K562 (cell line): ENCODE measurements around the gene MIR17HG. TPM values are rescaled to one million over a fixed set of nuclear protein-coding genes. Genes with fewer than 3 reads are reported as not detected.

Experiments used
- ATAC-seq: fragments of 200-7000 bp; cut with Tn5 transposase; 3 replicates; pipeline ENCODE4 v1.9.1; 2020; ENCODE audit warnings: moderate library complexity
- BruUV-seq: library from RNA; stranded (reverse); fragments of 400-500 nt; replicated peaks from 2 replicates; lab custom pipeline; 2021; lab: Mats Ljungman, UMichigan
- CTCF ChIA-PET: fragments of 300-600 bp; formaldehyde crosslinking; extraction: SDS; loops from one replicate; lab custom pipeline; 2021; ENCODE audit warnings: low intra/inter-chr PET ratio; lab: Yijun Ruan, JAX
- POLR2A ChIA-PET: fragments of 300-600, 350-650 bp; sonication (Branson Sonifier 250); formaldehyde crosslinking; extraction: SDS; loops from one replicate; lab custom pipeline; 2021; ENCODE audit warnings: antibody characterized with exemption, inconsistent platforms; lab: Yijun Ruan, JAX
- DNase-seq, 4 experiments: peaks; one replicate each; pipeline versions ENCODE4 v3.0.0 to v3.0.0-alpha.2; 2011 to 2018; ENCODE audit warnings: low spot score in 3 of 4, mixed read lengths in 3 of 4; ENCODE audit errors: extremely low read depth in 1 of 4
- FAIRE-seq: peaks from 2 replicates; lab custom pipeline; 2011; peaks lifted over from hg19 to GRCh38; lab: Jason Lieb, UNC
- H2AFZ ChIP-seq: 2 replicates; pipeline ENCODE4 v1.6.0; 2011; ENCODE audit warnings: low read depth, low read length, control low read depth, inconsistent platforms
- H3K27ac ChIP-seq: fragments of 200-600 bp; 3 replicates; pipeline ENCODE4 v1.8.0; 2011; ENCODE audit warnings: low read depth, mild to moderate bottlenecking, control low read depth, inconsistent platforms, low read length, moderate library complexity, mixed read lengths; ENCODE audit errors: extremely low read depth
- H3K27me3 ChIP-seq, 2 experiments: fragments of 300-600 bp in 1 of 2; 2 replicates in 1 of 2; 3 replicates in 1 of 2; pipeline versions ENCODE4 v1.6.0 to v1.8.0; 2011; ENCODE audit warnings: inconsistent platforms in 2 of 2, low read length in 2 of 2, mild to moderate bottlenecking in 1 of 2, mixed read lengths in 1 of 2, moderate library complexity in 1 of 2; ENCODE audit not compliant: control insufficient read depth in 2 of 2, insufficient read depth in 2 of 2
- H3K36me3 ChIP-seq: fragments of 300-600 bp; 3 replicates; pipeline ENCODE4 v1.8.0; 2011; ENCODE audit warnings: mild to moderate bottlenecking, low read length, inconsistent platforms; ENCODE audit not compliant: control insufficient read depth, insufficient read depth
- H3K4me1 ChIP-seq, 2 experiments: fragments of 200-600 bp in 1 of 2; replicated peaks in 1 of 2; 2 replicates in 1 of 2; 3 replicates in 1 of 2; pipeline versions ENCODE4 v1.5.1 to v1.8.0; 2011; ENCODE audit warnings: inconsistent platforms in 2 of 2, low read length in 2 of 2, mild to moderate bottlenecking in 1 of 2, mixed read lengths in 1 of 2, moderate library complexity in 1 of 2; ENCODE audit not compliant: control insufficient read depth in 2 of 2, insufficient read depth in 2 of 2
- H3K4me2 ChIP-seq: 2 replicates; pipeline ENCODE4 v1.6.1; 2011; ENCODE audit warnings: low read length, control low read depth, inconsistent platforms, mixed read lengths; ENCODE audit not compliant: insufficient read depth
- H3K4me3 ChIP-seq: fragments of 200-600 bp; sonication (generic), shearing (Covaris generic); 2 replicates; pipeline ENCODE4 v1.5.1; 2016; ENCODE audit warnings: control low read depth, inconsistent platforms
- H3K79me2 ChIP-seq: fragments of 200-600 bp; 3 replicates; pipeline ENCODE4 v1.8.0; 2011; ENCODE audit warnings: low read length, inconsistent platforms; ENCODE audit not compliant: control insufficient read depth, insufficient read depth
- H3K9ac ChIP-seq, 2 experiments: 2 replicates each; pipeline versions ENCODE4 v1.6.0 to v1.6.1; 2011; ENCODE audit warnings: low read depth in 2 of 2, low read length in 2 of 2, control low read depth in 1 of 2, inconsistent platforms in 1 of 2, mild to moderate bottlenecking in 1 of 2, mixed read lengths in 1 of 2; ENCODE audit not compliant: insufficient read depth in 1 of 2
- H3K9me1 ChIP-seq: one replicate; pipeline ENCODE4 v1.6.0; 2011; ENCODE audit warnings: inconsistent platforms, mild to moderate bottlenecking, low read length, moderate library complexity; ENCODE audit not compliant: control insufficient read depth, insufficient read depth
- H3K9me3 ChIP-seq: replicated peaks from 2 replicates; pipeline ENCODE4 v1.5.1; 2011; ENCODE audit warnings: low read depth, low read length, inconsistent platforms; ENCODE audit not compliant: control insufficient read depth, insufficient read depth
- H4K20me1 ChIP-seq: replicated peaks from 2 replicates; pipeline ENCODE4 v1.6.1; 2011; ENCODE audit warnings: low read length, inconsistent platforms, mixed read lengths; ENCODE audit not compliant: control insufficient read depth, insufficient read depth
- CHD2 ChIP-seq: IDR thresholded peaks from 2 replicates; pipeline ENCODE4 v1.6.1; 2011; ENCODE audit warnings: low read depth, low read length
- HDAC8 ChIP-seq: fragments of 450-650 bp; IDR thresholded peaks from 2 replicates; pipeline ENCODE4 v1.6.1; 2016; ENCODE audit warnings: mild to moderate bottlenecking, missing genetic modification characterization, moderate library complexity, missing compliant biosample characterization
- JUN ChIP-seq, 2 experiments: sonication (generic) in 1 of 2; formaldehyde crosslinking in 1 of 2; IDR thresholded peaks; 2 replicates each; pipeline versions ENCODE4 v1.6.1 to v1.8.0; 2012 to 2022; ENCODE audit warnings: borderline replicate concordance in 2 of 2, mild to moderate bottlenecking in 2 of 2, improper control_type of control experiment in 1 of 2, low read depth in 1 of 2, low read length in 1 of 2, missing genetic modification reagents in 1 of 2
- KAT2B ChIP-seq: IDR thresholded peaks from one replicate; pipeline ENCODE4 v1.6.1; 2012; ENCODE audit warnings: low read depth, mild to moderate bottlenecking, control low read depth, inconsistent platforms, low read length, moderate library complexity
- KAT7 ChIP-seq: sonication (generic); formaldehyde crosslinking; IDR thresholded peaks from 2 replicates; pipeline ENCODE4 v1.8.0; 2022; ENCODE audit warnings: missing genetic modification reagents, mild to moderate bottlenecking, borderline replicate concordance
- POLR2H ChIP-seq: IDR thresholded peaks from 2 replicates; pipeline ENCODE4 v1.6.1; 2016; ENCODE audit warnings: missing genetic modification characterization, low read depth, mild to moderate bottlenecking, control low read depth, missing compliant biosample characterization, moderate library complexity
- SAFB ChIP-seq: fragments of 200-400 bp; formaldehyde crosslinking; IDR thresholded peaks from 2 replicates; pipeline ENCODE4 v1.6.1; 2017; ENCODE audit warnings: low read depth, low read length, borderline replicate concordance
- ZC3H8 ChIP-seq: fragments of 450-650 bp; IDR thresholded peaks from 2 replicates; pipeline ENCODE4 v1.6.1; 2017
- ZNF41 ChIP-seq: fragments of 250-450 bp; sonication (Bioruptor Pico); conservative IDR thresholded peaks from 2 replicates; pipeline ENCODE4 v1.4.0; 2020; ENCODE audit warnings: mild to moderate bottlenecking
- ZNF561 ChIP-seq: fragments of 450-650 bp; formaldehyde crosslinking; conservative IDR thresholded peaks from 2 replicates; pipeline ENCODE4 v1.4.0; 2020; ENCODE audit warnings: mild to moderate bottlenecking, moderate library complexity
- ZNF644 ChIP-seq: fragments of 200-800 bp; sonication (Bioruptor generic); IDR thresholded peaks from 2 replicates; pipeline ENCODE4 v1.6.1; 2016; ENCODE audit warnings: low read depth, missing genetic modification characterization, missing compliant biosample characterization
- ZNF785 ChIP-seq: fragments of 250-450 bp; sonication (Bioruptor Pico); IDR thresholded peaks from 2 replicates; pipeline ENCODE4 v1.4.0; 2020; ENCODE audit warnings: mild to moderate bottlenecking
- WGBS: fragments of 100-300 bp; shearing (Covaris generic); methylation state at CpG from one replicate; pipeline ENCODE4 v1.1.6; 2016; ENCODE audit warnings: low coverage, mixed read lengths; ENCODE audit not compliant: insufficient coverage; ENCODE audit errors: missing lambda C conversion rate; 5-methylcytosine and 5-hydroxymethylcytosine counted together
- in situ Hi-C: fragments of 300-500 bp; cut with MboI; formaldehyde crosslinking; loops from 4 replicates; pipeline ENCODE4 v1.15.0; 2018; ENCODE audit warnings: inconsistent platforms, mixed read lengths
- intact Hi-C: fragments of 100-400 bp; cut with micrococcal nuclease; formaldehyde crosslinking; loops from 2 replicates; pipeline ENCODE4 v1.14.2; 2022
- polyA plus RNA-seq, 8 experiments: library from polyadenylated mRNA; depleted of rRNA in 4 of 8; stranded (reverse) in 5 of 8; unstranded in 3 of 8; fragments of >200 nt; fragmentation: Nextera tagmentation in 2 of 8; fragmentation: Illumina TruSeq in 1 of 8; extraction: Ambion mirVana in 2 of 8; extraction: Trizol in 1 of 8; gene quantifications; 2 replicates each; pipeline versions ENCODE4 v1.2.1 to v1.2.3, GENCODE V29; 2011 to 2014; ENCODE audit warnings: inconsistent platforms in 1 of 8, missing spikeins in 1 of 8
- total RNA-seq, 7 experiments: library from RNA; depleted of rRNA in 6 of 7; stranded (reverse); fragments of >200 nt in 6 of 7; fragmentation: Illumina TruSeq in 2 of 7; extraction: Trizol in 2 of 7; gene quantifications; 2 replicates each; pipeline versions ENCODE4 v1.2.1 to v1.2.3, GENCODE V29; 2011 to 2021; ENCODE audit warnings: low replicate concordance in 1 of 7
- TF ChIP-seq, protein P1 (sequence below): sonication (generic); formaldehyde crosslinking; IDR thresholded peaks from 2 replicates; pipeline ENCODE4 v1.8.1; 2023; ENCODE audit warnings: mild to moderate bottlenecking, missing genetic modification reagents, moderate library complexity
- TF ChIP-seq, protein P2 (sequence below): fragments of 450-650 bp; formaldehyde crosslinking; conservative IDR thresholded peaks from 2 replicates; pipeline ENCODE4 v1.4.0; 2022; ENCODE audit warnings: mild to moderate bottlenecking, missing genetic modification characterization
- TF ChIP-seq, protein P3 (sequence below): sonication (generic); formaldehyde crosslinking; IDR thresholded peaks from 2 replicates; pipeline ENCODE4 v1.4.0; 2020; ENCODE audit warnings: mild to moderate bottlenecking, missing genetic modification reagents
- TF ChIP-seq, protein P4 (sequence below): sonication (generic); formaldehyde crosslinking; IDR thresholded peaks from 2 replicates; pipeline ENCODE4 v1.5.0; 2020; ENCODE audit warnings: missing genetic modification reagents

The MIR17HG gene
- total and polyA plus RNA-seq, 9 of the 15 experiments (the other 6 are each of a cell fraction or from before 2014, with no cell fraction given) = 44.2 to 218 (median 77.8) TPM

DNA sequence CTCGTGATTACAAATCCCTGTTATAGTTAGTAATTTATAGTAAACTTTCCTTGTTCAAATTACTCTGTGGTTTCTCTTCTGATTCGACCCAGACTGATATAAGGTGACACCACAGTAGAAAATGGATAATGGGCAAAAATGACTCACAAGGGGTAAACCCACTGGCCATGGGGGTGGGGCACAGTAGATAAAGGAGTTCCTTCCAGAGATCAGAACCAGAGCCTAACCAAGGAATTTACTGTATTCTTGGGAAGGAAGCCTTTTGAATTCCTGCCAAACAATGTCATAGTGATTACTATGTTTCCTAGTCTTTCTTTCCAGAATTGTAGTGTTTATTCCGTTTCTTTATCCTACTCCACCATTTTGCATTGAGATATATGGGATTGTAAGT lies 21.9 kb downstream of the MIR17HG start:
- in situ Hi-C loops = no loop called here
- intact Hi-C loops = loop anchor here (5.0 kb wide), 1 partner anchor 33 kb away; no protein-coding TSS in a partner anchor
- ATAC-seq (peak; percentile 12; the same call in 2 of the 3 replicates), FAIRE-seq (no peak), DNase-seq (peak in 2 of 4 experiments; percentile 60 to 67)
- H3K9ac ChIP-seq = no peak overlapping the region
- H3K4me1 ChIP-seq = peaks cover 0 to 9% of the 10 kb centered on the region in 2 experiments; a peak in 3 of 5 replicates
- BruUV-seq = no TSS peak
- 0% methylated on average over 3 of the region's 3 CpGs for WGBS
- H3K27me3 ChIP-seq = no peaks in the 10 kb centered on the region
- H3K36me3 ChIP-seq = no peaks in the 10 kb centered on the region
- no peak overlapping the region for H2AFZ ChIP-seq
- CTCF ChIA-PET = no interaction called here
- no peak overlapping the region for H3K27ac ChIP-seq
- H3K79me2 ChIP-seq = no peaks in the 10 kb centered on the region
- no peak overlapping the region for H3K4me3 ChIP-seq
- H3K9me3 ChIP-seq = no peaks in the 10 kb centered on the region
- H3K9me1 ChIP-seq = no peaks in the 10 kb centered on the region
- POLR2A ChIA-PET = interaction anchor here (0.9 to 4.3 kb wide), 6 partner anchors 11 to 28 kb away, joined by 3 to 99 read pairs (median 6); partner anchors contain the start of gene MIR17HG
- H3K4me2 ChIP-seq = no peak overlapping the region
- no peaks in the 10 kb centered on the region for H4K20me1 ChIP-seq
- TF ChIP-seq KAT2B (no peak), CHD2 (no peak), KAT7 (CRISPR knock-in tag) (no peak), ZNF561 (no peak), SAFB (no peak), ZNF785 (no peak), JUN (IDR thresholded peaks at IDR 0.05; ENCODE audit: borderline replicate concordance, low read depth, low read length) (no peak), JUN (CRISPR knock-in tag; IDR thresholded peaks at IDR 0.05; ENCODE audit: borderline replicate concordance) (no peak), ZNF41 (CRISPR knock-in tag) (no peak), ZNF644 (tag) (no peak), HDAC8 (tag) (no peak), POLR2H (tag) (no peak), ZC3H8 (no peak)
- TF ChIP-seq, protein P1, sequence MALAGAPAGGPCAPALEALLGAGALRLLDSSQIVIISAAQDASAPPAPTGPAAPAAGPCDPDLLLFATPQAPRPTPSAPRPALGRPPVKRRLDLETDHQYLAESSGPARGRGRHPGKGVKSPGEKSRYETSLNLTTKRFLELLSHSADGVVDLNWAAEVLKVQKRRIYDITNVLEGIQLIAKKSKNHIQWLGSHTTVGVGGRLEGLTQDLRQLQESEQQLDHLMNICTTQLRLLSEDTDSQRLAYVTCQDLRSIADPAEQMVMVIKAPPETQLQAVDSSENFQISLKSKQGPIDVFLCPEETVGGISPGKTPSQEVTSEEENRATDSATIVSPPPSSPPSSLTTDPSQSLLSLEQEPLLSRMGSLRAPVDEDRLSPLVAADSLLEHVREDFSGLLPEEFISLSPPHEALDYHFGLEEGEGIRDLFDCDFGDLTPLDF (CRISPR knock-in tag) = no peak
- TF ChIP-seq, protein P2, sequence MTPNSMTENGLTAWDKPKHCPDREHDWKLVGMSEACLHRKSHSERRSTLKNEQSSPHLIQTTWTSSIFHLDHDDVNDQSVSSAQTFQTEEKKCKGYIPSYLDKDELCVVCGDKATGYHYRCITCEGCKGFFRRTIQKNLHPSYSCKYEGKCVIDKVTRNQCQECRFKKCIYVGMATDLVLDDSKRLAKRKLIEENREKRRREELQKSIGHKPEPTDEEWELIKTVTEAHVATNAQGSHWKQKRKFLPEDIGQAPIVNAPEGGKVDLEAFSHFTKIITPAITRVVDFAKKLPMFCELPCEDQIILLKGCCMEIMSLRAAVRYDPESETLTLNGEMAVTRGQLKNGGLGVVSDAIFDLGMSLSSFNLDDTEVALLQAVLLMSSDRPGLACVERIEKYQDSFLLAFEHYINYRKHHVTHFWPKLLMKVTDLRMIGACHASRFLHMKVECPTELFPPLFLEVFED = no peak
- TF ChIP-seq, protein P3, sequence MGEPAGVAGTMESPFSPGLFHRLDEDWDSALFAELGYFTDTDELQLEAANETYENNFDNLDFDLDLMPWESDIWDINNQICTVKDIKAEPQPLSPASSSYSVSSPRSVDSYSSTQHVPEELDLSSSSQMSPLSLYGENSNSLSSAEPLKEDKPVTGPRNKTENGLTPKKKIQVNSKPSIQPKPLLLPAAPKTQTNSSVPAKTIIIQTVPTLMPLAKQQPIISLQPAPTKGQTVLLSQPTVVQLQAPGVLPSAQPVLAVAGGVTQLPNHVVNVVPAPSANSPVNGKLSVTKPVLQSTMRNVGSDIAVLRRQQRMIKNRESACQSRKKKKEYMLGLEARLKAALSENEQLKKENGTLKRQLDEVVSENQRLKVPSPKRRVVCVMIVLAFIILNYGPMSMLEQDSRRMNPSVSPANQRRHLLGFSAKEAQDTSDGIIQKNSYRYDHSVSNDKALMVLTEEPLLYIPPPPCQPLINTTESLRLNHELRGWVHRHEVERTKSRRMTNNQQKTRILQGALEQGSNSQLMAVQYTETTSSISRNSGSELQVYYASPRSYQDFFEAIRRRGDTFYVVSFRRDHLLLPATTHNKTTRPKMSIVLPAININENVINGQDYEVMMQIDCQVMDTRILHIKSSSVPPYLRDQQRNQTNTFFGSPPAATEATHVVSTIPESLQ (CRISPR knock-in tag) = no peak
- TF ChIP-seq, protein P4, sequence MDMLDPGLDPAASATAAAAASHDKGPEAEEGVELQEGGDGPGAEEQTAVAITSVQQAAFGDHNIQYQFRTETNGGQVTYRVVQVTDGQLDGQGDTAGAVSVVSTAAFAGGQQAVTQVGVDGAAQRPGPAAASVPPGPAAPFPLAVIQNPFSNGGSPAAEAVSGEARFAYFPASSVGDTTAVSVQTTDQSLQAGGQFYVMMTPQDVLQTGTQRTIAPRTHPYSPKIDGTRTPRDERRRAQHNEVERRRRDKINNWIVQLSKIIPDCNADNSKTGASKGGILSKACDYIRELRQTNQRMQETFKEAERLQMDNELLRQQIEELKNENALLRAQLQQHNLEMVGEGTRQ (CRISPR knock-in tag) = no peak
